ENCODE results near the gene GPR142. TPM values are rescaled to one million over a fixed set of nuclear protein-coding genes. Genes with fewer than 3 reads are reported as not detected.

Gene GPR142
- total and polyA plus RNA-seq, 10 of the 15 experiments (the other 5 are each of a cell fraction or from before 2014, with no cell fraction given): not detected

Small RNAs within 50 kb of the gene (small RNA-seq; reads per million reads assigned to genes)
- gene RNA5SP448: 0.12 reads per million

Other genes starting within 250 kb of the GPR142 start
Only the 7 nearest of the 11 such genes appear.
- gene RPL38, start 163.8 kb upstream of the GPR142 start, total RNA-seq (2014; rRNA removed): 3,474 and 3,658 TPM in 2 replicates
- 2,756 and 2,777 TPM in 2 replicates for gene RPL38, start 163.8 kb upstream of the GPR142 start, total RNA-seq (2014; rRNA removed; fragmentation: Illumina TruSeq; extraction: Trizol)
- gene RPL38, start 163.8 kb upstream of the GPR142 start, total RNA-seq (2021): 1,318 and 1,414 TPM in 2 replicates
- 1,375 and 1,634 TPM in 2 replicates for gene RPL38, start 163.8 kb upstream of the GPR142 start, polyA plus RNA-seq (2011; rRNA removed)
- gene RPL38, start 163.8 kb upstream of the GPR142 start, polyA plus RNA-seq (2014; fragmentation: Illumina TruSeq; extraction: Trizol): 1,052 and 1,828 TPM in 2 replicates
- gene RPL38, start 163.8 kb upstream of the GPR142 start, polyA plus RNA-seq (2014; fragmentation: Nextera tagmentation; extraction: Ambion mirVana): 1,000 to 10,000 TPM; 2,918 to 3,855 TPM
- 4,938 and 5,822 TPM in 2 replicates for gene RPL38, start 163.8 kb upstream of the GPR142 start, polyA plus RNA-seq (2014; rRNA removed)
- 1,000 to 10,000 TPM; 2,421 to 2,570 TPM for gene RPL38, start 163.8 kb upstream of the GPR142 start, polyA plus RNA-seq (2016; fragmentation: Nextera tagmentation; extraction: Ambion mirVana)
- 9.7 and 10.7 TPM in 2 replicates for gene TTYH2, start 153.9 kb upstream of the GPR142 start, total RNA-seq (2014; rRNA removed)
- gene TTYH2, start 153.9 kb upstream of the GPR142 start, total RNA-seq (2014; rRNA removed; fragmentation: Illumina TruSeq; extraction: Trizol): 4.2 and 4.4 TPM in 2 replicates
- gene TTYH2, start 153.9 kb upstream of the GPR142 start, total RNA-seq (2021): 7.7 and 8.5 TPM in 2 replicates
- gene TTYH2, start 153.9 kb upstream of the GPR142 start, polyA plus RNA-seq (2011; rRNA removed): 14.1 and 25.2 TPM in 2 replicates
- gene TTYH2, start 153.9 kb upstream of the GPR142 start, polyA plus RNA-seq (2014; fragmentation: Illumina TruSeq; extraction: Trizol): 5.8 and 6.6 TPM in 2 replicates
- gene TTYH2, start 153.9 kb upstream of the GPR142 start, polyA plus RNA-seq (2014; fragmentation: Nextera tagmentation; extraction: Ambion mirVana): under 1 TPM; 0.26 to 0.47 TPM
- 9.9 and 10.4 TPM in 2 replicates for gene TTYH2, start 153.9 kb upstream of the GPR142 start, polyA plus RNA-seq (2014; rRNA removed)
- gene TTYH2, start 153.9 kb upstream of the GPR142 start, polyA plus RNA-seq (2016; fragmentation: Nextera tagmentation; extraction: Ambion mirVana): 1 to 10 TPM; 6.5 to 6.7 TPM
- gene DNAI2, start 93.3 kb upstream of the GPR142 start, total RNA-seq (2014; rRNA removed): 0.06 TPM in 1 of 2 replicates, not detected in the other
- gene DNAI2, start 93.3 kb upstream of the GPR142 start, total RNA-seq (2014; rRNA removed; fragmentation: Illumina TruSeq; extraction: Trizol): 0.13 and 0.14 TPM in 2 replicates
- gene DNAI2, start 93.3 kb upstream of the GPR142 start, total RNA-seq (2021): 0.15 and 0.21 TPM in 2 replicates
- 1.0 and 1.8 TPM in 2 replicates for gene DNAI2, start 93.3 kb upstream of the GPR142 start, polyA plus RNA-seq (2011; rRNA removed)
- gene DNAI2, start 93.3 kb upstream of the GPR142 start, polyA plus RNA-seq (2014; fragmentation: Illumina TruSeq; extraction: Trizol): 0.10 TPM in 1 of 2 replicates, not detected in the other
- gene DNAI2, start 93.3 kb upstream of the GPR142 start, polyA plus RNA-seq (2014; fragmentation: Nextera tagmentation; extraction: Ambion mirVana): under 1 TPM; 0.04 to 0.08 TPM
- 0.06 and 0.14 TPM in 2 replicates for gene DNAI2, start 93.3 kb upstream of the GPR142 start, polyA plus RNA-seq (2014; rRNA removed)
- under 1 TPM; 0.13 to 0.19 TPM for gene DNAI2, start 93.3 kb upstream of the GPR142 start, polyA plus RNA-seq (2016; fragmentation: Nextera tagmentation; extraction: Ambion mirVana)
- gene KIF19, start 41.3 kb upstream of the GPR142 start, total RNA-seq (2014; rRNA removed): 0.06 TPM in 1 of 2 replicates, not detected in the other
- gene KIF19, start 41.3 kb upstream of the GPR142 start, total RNA-seq (2014; rRNA removed; fragmentation: Illumina TruSeq; extraction: Trizol): not detected in 2 replicates
- gene KIF19, start 41.3 kb upstream of the GPR142 start, total RNA-seq (2021): not detected in 2 replicates
- 0.07 TPM in 1 of 2 replicates, not detected in the other for gene KIF19, start 41.3 kb upstream of the GPR142 start, polyA plus RNA-seq (2011; rRNA removed)
- not detected in 2 replicates for gene KIF19, start 41.3 kb upstream of the GPR142 start, polyA plus RNA-seq (2014; fragmentation: Illumina TruSeq; extraction: Trizol)
- gene KIF19, start 41.3 kb upstream of the GPR142 start, polyA plus RNA-seq (2014; fragmentation: Nextera tagmentation; extraction: Ambion mirVana): not detected
- 0.03 TPM in 1 of 2 replicates, not detected in the other for gene KIF19, start 41.3 kb upstream of the GPR142 start, polyA plus RNA-seq (2014; rRNA removed)
- gene KIF19, start 41.3 kb upstream of the GPR142 start, polyA plus RNA-seq (2016; fragmentation: Nextera tagmentation; extraction: Ambion mirVana): not detected
- not detected in 2 replicates for gene BTBD17, start 5.6 kb upstream of the GPR142 start, total RNA-seq (2014; rRNA removed)
- gene BTBD17, start 5.6 kb upstream of the GPR142 start, total RNA-seq (2014; rRNA removed; fragmentation: Illumina TruSeq; extraction: Trizol): not detected in 2 replicates
- not detected in 2 replicates for gene BTBD17, start 5.6 kb upstream of the GPR142 start, total RNA-seq (2021)
- not detected in 2 replicates for gene BTBD17, start 5.6 kb upstream of the GPR142 start, polyA plus RNA-seq (2011; rRNA removed)
- gene BTBD17, start 5.6 kb upstream of the GPR142 start, polyA plus RNA-seq (2014; fragmentation: Illumina TruSeq; extraction: Trizol): not detected in 2 replicates
- not detected for gene BTBD17, start 5.6 kb upstream of the GPR142 start, polyA plus RNA-seq (2014; fragmentation: Nextera tagmentation; extraction: Ambion mirVana)
- not detected in 2 replicates for gene BTBD17, start 5.6 kb upstream of the GPR142 start, polyA plus RNA-seq (2014; rRNA removed)
- gene BTBD17, start 5.6 kb upstream of the GPR142 start, polyA plus RNA-seq (2016; fragmentation: Nextera tagmentation; extraction: Ambion mirVana): not detected
- 0.16 and 0.73 TPM in 2 replicates for gene GPRC5C, start 64.6 kb downstream of the GPR142 start, total RNA-seq (2014; rRNA removed)
- gene GPRC5C, start 64.6 kb downstream of the GPR142 start, total RNA-seq (2014; rRNA removed; fragmentation: Illumina TruSeq; extraction: Trizol): 0.28 and 0.31 TPM in 2 replicates
- gene GPRC5C, start 64.6 kb downstream of the GPR142 start, total RNA-seq (2021): 0.36 and 0.58 TPM in 2 replicates
- gene GPRC5C, start 64.6 kb downstream of the GPR142 start, polyA plus RNA-seq (2011; rRNA removed): 0.26 and 1.3 TPM in 2 replicates
- 0.35 TPM in 1 of 2 replicates, not detected in the other for gene GPRC5C, start 64.6 kb downstream of the GPR142 start, polyA plus RNA-seq (2014; fragmentation: Illumina TruSeq; extraction: Trizol)
- under 1 TPM in 1 of 2 experiments, not detected in 1; 0.04 TPM for gene GPRC5C, start 64.6 kb downstream of the GPR142 start, polyA plus RNA-seq (2014; fragmentation: Nextera tagmentation; extraction: Ambion mirVana)
- 0.14 and 0.66 TPM in 2 replicates for gene GPRC5C, start 64.6 kb downstream of the GPR142 start, polyA plus RNA-seq (2014; rRNA removed)
- under 1 TPM in 1 of 2 experiments, not detected in 1; 0.96 TPM for gene GPRC5C, start 64.6 kb downstream of the GPR142 start, polyA plus RNA-seq (2016; fragmentation: Nextera tagmentation; extraction: Ambion mirVana)
- 45.7 and 49.3 TPM in 2 replicates for gene CD300A, start 99.1 kb downstream of the GPR142 start, total RNA-seq (2014; rRNA removed)
- 36.1 and 37.5 TPM in 2 replicates for gene CD300A, start 99.1 kb downstream of the GPR142 start, total RNA-seq (2014; rRNA removed; fragmentation: Illumina TruSeq; extraction: Trizol)
- gene CD300A, start 99.1 kb downstream of the GPR142 start, total RNA-seq (2021): 36.1 and 36.2 TPM in 2 replicates
- 102 and 128 TPM in 2 replicates for gene CD300A, start 99.1 kb downstream of the GPR142 start, polyA plus RNA-seq (2011; rRNA removed)
- gene CD300A, start 99.1 kb downstream of the GPR142 start, polyA plus RNA-seq (2014; fragmentation: Illumina TruSeq; extraction: Trizol): 23.1 and 40.5 TPM in 2 replicates
- 10 to 100 TPM; 10.6 to 12.1 TPM for gene CD300A, start 99.1 kb downstream of the GPR142 start, polyA plus RNA-seq (2014; fragmentation: Nextera tagmentation; extraction: Ambion mirVana)
- 42.7 and 46.9 TPM in 2 replicates for gene CD300A, start 99.1 kb downstream of the GPR142 start, polyA plus RNA-seq (2014; rRNA removed)
- 10 to 100 TPM; 28.6 to 32.1 TPM for gene CD300A, start 99.1 kb downstream of the GPR142 start, polyA plus RNA-seq (2016; fragmentation: Nextera tagmentation; extraction: Ambion mirVana)

Data from GM12878 (cell line).